Retina (tissue), 1 donor: ENCODE data around the gene SMG6.
A peak's percentile ranks its signal among the peaks of the same experiment; 100 is the strongest.
"Not testable (repeated sequence)": the region's sequence is repeated elsewhere in the genome, so short reads cannot be mapped to it uniquely, and the experiment has no call there.

Source experiments
- DNase-seq: peaks from one replicate; pipeline ENCODE4 v3.0.0-alpha.2; 2016

The SMG6 gene

DNA sequence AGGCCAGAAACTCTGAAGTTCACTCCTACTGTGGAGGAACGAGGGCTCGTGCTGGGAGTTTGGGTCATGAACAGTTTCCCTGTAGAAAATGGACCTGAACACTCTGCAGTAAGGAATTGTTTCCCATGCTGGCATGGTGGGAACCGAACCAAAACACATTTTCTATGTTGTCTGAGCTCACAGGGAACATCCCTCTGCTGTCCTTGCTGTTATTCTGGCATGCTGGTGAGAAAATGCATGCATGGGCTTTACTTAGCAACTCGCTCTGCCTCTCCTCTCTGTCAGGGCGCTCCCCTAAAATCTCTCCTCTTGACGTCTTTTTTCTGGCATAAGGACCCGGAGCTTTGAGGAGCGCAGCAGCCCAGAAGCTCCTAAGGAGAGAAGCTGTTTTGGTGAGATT is 283.9 kb downstream of the SMG6 start:
- DNase-seq = no peak

GRCh38 chr17:2018716-2019510 is 284.7 kb downstream of the SMG6 start:
- DNase-seq = peak; percentile 56

- DNase-seq = peak; percentile 44
These were observed 286.2 kb downstream of the SMG6 start for GRCh38 chr17:2017274-2017941.

GRCh38 chr17:2016494-2016893 is 287.1 kb downstream of the SMG6 start:
- no peak for DNase-seq

DNA sequence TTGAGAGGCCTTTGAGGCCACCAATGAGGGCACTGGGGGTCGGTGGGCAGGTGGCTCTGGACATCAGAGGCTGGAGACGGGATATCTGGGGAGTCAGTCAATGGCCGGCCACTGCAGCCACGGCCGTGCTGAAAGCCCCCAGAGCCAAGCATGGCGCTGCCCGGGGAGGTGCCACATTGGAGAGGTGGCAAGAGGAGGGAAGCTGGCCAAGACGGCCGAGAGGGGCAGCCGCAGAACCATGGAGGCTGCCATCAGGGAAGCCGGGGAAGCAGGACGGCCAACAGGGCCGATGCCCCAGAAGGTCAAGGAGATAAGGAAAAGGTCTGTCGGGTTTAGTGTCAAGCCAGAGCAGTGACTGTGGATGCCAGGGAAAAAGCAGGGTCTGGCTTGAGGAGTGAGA is 288.3 kb downstream of the SMG6 start:
- no peak for DNase-seq

DNA sequence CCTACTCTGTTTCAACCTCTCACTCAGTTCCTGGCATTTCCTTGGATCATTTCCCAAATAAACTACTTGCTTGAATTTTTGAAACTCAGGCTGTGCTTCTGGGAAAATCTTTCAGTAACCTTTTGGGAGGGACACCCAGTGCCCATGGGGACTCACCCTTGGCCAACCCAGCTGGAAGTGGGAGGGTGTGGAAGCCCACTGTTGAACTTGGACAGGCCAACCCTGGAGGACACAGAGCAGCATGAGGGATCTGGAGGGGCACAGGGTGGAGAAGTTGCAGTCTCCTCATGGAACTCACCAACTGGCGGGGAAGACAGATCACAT is 289.6 kb downstream of the SMG6 start:
- no peak for DNase-seq

DNA sequence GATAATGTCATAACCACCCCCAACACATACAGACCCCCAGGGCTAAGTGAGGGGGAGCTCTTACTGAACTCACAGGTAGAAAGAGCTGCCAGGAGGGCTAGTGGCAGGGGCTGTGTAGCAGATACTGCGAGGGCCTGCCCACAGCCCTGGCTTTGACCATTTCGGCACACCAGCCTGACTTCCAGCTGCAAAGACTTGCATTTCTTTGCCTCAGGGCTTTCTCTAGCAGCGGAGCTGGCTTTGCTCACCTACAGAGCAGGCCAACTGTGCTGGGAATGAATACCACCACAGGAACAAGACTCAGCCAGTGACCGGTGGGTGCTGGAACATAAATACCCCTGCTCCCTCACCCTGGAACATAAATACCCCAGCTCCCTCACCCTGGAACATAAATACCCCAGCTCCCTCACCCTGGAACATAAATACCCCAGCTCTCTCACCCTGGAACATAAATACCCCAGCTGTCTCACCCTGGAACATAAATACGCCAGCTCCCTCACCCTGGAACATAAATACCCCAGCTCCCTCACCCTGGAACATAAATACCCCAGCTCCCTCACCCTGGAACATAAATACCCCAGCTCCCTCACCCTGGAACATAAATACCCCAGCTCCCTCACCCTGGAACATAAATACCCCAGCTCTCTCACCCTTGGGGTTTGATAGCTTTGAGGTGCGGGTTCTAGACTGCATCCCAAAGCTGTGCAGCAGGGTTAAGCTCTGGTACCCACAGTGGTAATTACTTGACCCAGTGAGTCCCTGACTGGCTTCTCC is 290.2 kb downstream of the SMG6 start:
- DNase-seq = not testable (repeated sequence)

GRCh38 chr17:2012499-2012898 is 291.1 kb downstream of the SMG6 start:
- DNase-seq = no peak

DNA sequence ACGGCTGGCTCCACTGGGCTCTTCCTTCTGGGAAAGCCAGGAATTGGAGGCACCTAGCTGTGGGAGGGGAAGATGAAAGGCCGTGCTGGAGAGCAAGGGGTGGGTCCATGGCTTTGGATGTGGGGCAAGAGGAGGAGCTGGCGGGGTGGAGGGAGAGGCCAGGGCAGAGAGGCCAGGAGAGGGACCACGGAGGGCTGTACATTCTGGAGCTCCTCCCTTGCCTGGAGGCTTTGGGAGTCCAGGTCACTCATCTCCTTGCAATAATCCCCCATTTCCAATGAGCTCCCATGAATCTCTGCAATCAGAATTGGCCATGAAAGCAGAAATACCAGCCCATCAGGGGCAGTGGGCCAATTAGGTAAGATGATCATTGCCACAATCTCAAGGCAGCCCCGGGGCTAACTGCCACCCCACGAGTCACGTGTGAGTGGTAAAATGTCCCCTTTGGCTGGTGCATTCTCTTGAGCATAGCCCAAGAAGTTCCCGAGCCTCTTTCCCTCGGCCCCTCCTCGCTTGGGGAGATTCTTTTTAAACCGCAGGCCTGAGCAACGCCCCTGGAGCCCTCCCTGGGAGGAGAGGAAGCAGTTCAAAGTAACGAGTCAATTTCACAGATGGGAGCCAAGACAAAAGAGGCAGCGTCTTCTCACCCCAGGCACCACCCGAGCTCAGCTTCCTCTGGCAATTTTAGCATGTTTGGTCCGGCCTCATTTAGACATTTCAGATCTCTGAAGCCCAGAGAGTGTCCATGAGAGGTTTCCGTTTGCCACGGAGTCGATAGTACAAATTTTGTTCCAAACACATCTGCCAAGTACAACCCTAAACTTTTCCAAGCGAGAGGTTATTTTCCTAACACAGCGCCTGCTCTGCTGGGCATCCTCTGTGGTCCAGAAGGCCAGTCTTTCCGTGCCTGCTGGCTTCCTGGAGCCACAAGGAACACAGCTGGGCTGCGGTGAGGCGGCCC is 291.9 kb downstream of the SMG6 start:
- peak; percentile 75 for DNase-seq
